Caco-2 (cell line): ENCODE results near the gene HEPN1. TPM values are rescaled to one million over a fixed set of nuclear protein-coding genes. Genes with fewer than 3 reads are reported as not detected.

ENCODE experiments used
- BruUV-seq: library from RNA; stranded (reverse); fragments of 400-500 nt; replicated peaks from 2 replicates; lab custom pipeline; 2021; lab: Mats Ljungman, UMichigan
- CTCF ChIA-PET: fragments of 300-600 bp; sonication (Branson Sonifier 250); formaldehyde crosslinking; loops from one replicate; lab custom pipeline; 2022; ENCODE audit warnings: antibody characterized with exemption; lab: Charles Lee
- POLR2A ChIA-PET: fragments of 300-600 bp; sonication (Branson Sonifier 250); formaldehyde crosslinking; loops from one replicate; lab custom pipeline; 2022; ENCODE audit warnings: antibody characterized with exemption; lab: Charles Lee
- DNase-seq, 2 experiments: peaks; one replicate each; pipeline versions ENCODE4 v3.0.0 to v3.0.0-alpha.2; 2020 to 2022
- H3K27me3 ChIP-seq: replicated peaks from 2 replicates; pipeline ENCODE4 v1.6.0; 2011; ENCODE audit warnings: low read length; ENCODE audit not compliant: control insufficient read depth, insufficient read depth
- H3K36me3 ChIP-seq: 2 replicates; pipeline ENCODE4 v1.5.1; 2011; ENCODE audit warnings: low read length; ENCODE audit not compliant: control insufficient read depth, insufficient read depth
- H3K4me1 ChIP-seq: fragments of 250-450 bp; sonication (Bioruptor Pico); 2 replicates; pipeline ENCODE4 v1.5.1; 2020; ENCODE audit warnings: mild to moderate bottlenecking
- H3K4me3 ChIP-seq: 2 replicates; pipeline ENCODE4 v1.5.1; 2011; ENCODE audit warnings: low read depth, mild to moderate bottlenecking, control low read depth, low read length
- H3K9me3 ChIP-seq: fragments of 250-450 bp; sonication (Bioruptor Pico); 2 replicates; pipeline ENCODE4 v1.5.1; 2020; ENCODE audit warnings: mild to moderate bottlenecking, moderate library complexity
- H3K27ac Mint-ChIP-seq: one replicate; pipeline ENCODE4 v1.8.0; 2022; ENCODE audit warnings: mixed read lengths; ENCODE audit not compliant: unreplicated experiment
- H3K27me3 Mint-ChIP-seq: one replicate; pipeline ENCODE4 v1.8.0; 2022; ENCODE audit warnings: mixed read lengths; ENCODE audit not compliant: insufficient read depth, unreplicated experiment
- H3K36me3 Mint-ChIP-seq: one replicate; pipeline ENCODE4 v1.8.0; 2022; ENCODE audit warnings: mild to moderate bottlenecking, mixed read lengths; ENCODE audit not compliant: insufficient read depth, unreplicated experiment
- H3K4me1 Mint-ChIP-seq: one replicate; pipeline ENCODE4 v1.8.0; 2022; ENCODE audit warnings: low read depth, mixed read lengths; ENCODE audit not compliant: unreplicated experiment
- H3K4me3 Mint-ChIP-seq: one replicate; pipeline ENCODE4 v1.8.0; 2022; ENCODE audit warnings: mild to moderate bottlenecking, moderate library complexity, mixed read lengths; ENCODE audit not compliant: unreplicated experiment
- H3K9me3 Mint-ChIP-seq: one replicate; pipeline ENCODE4 v1.8.0; 2022; ENCODE audit warnings: mixed read lengths; ENCODE audit not compliant: unreplicated experiment
- intact Hi-C: fragments of 100-400 bp; cut with micrococcal nuclease; formaldehyde crosslinking; loops from one replicate; pipeline ENCODE4 v1.10.0; 2022; ENCODE audit not compliant: unreplicated experiment
- total RNA-seq: library from RNA; stranded (reverse); gene quantifications from 2 replicates; pipeline ENCODE4 v1.2.3, GENCODE V29; 2022
- TF ChIP-seq, protein P1 (sequence below), 2 experiments: fragments of 200-600 bp in 1 of 2; IDR thresholded peaks; 1 replicate in 1 of 2; 2 replicates in 1 of 2; pipeline versions ENCODE4 v1.5.1 to v1.8.0; 2011 to 2022; ENCODE audit warnings: antibody characterized with exemption in 1 of 2, control low read depth in 1 of 2, inconsistent platforms in 1 of 2, low read depth in 1 of 2, low read length in 1 of 2, mild to moderate bottlenecking in 1 of 2, moderate library complexity in 1 of 2; ENCODE audit not compliant: insufficient read depth in 1 of 2, severe bottlenecking in 1 of 2, unreplicated experiment in 1 of 2

The HEPN1 gene
- total RNA-seq, 1 experiment from 2014 or later: not detected

DNA sequence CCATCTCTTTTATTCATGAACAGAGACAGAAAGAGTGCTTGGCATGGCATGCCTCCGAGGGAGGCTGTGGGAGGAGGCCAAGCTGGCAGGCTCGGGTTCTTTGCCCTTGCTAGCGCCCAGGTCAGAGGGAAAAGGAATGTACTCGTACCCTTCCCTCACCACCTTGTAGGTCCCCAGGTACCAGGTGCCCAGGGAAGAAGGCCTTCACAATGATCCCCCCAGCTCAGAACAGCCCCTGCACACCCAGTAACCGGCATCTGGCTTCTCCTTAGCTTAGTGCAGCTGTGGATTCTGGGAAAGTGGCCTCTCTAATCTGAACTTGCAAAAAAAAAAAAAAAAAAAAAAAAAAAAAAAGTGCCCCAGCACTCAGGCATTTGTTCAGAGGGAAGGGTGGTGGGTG, 1.3 kb downstream of the HEPN1 start:
- Mint-ChIP-seq H3K36me3 (no peaks in the 10 kb centered on the region), H3K4me1 (no peaks in the 10 kb centered on the region), H3K27me3 (peaks cover 30% of the 10 kb centered on the region), H3K9me3 (peaks cover 11% of the 10 kb centered on the region), H3K4me3 (no peak overlapping the region), H3K27ac (no peak overlapping the region)
- Histone ChIP-seq H3K4me3 (no peak overlapping the region), H3K9me3 (no peaks in the 10 kb centered on the region), H3K36me3 (no peaks in the 10 kb centered on the region), H3K4me1 (no peaks in the 10 kb centered on the region), H3K27me3 (no peaks in the 10 kb centered on the region)
- intact Hi-C loops: no loop called here
- CTCF ChIA-PET: no interaction called here
- BruUV-seq: no TSS peak
- POLR2A ChIA-PET: no interaction called here
- DNase-seq: no peak
- TF ChIP-seq, protein P1, sequence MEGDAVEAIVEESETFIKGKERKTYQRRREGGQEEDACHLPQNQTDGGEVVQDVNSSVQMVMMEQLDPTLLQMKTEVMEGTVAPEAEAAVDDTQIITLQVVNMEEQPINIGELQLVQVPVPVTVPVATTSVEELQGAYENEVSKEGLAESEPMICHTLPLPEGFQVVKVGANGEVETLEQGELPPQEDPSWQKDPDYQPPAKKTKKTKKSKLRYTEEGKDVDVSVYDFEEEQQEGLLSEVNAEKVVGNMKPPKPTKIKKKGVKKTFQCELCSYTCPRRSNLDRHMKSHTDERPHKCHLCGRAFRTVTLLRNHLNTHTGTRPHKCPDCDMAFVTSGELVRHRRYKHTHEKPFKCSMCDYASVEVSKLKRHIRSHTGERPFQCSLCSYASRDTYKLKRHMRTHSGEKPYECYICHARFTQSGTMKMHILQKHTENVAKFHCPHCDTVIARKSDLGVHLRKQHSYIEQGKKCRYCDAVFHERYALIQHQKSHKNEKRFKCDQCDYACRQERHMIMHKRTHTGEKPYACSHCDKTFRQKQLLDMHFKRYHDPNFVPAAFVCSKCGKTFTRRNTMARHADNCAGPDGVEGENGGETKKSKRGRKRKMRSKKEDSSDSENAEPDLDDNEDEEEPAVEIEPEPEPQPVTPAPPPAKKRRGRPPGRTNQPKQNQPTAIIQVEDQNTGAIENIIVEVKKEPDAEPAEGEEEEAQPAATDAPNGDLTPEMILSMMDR (IDR thresholded peaks at IDR 0.05; ENCODE audit: insufficient read depth in 1 of 2, low read depth in 1 of 2, low read length in 1 of 2, severe bottlenecking in 1 of 2, unreplicated experiment in 1 of 2): no peak

DNA sequence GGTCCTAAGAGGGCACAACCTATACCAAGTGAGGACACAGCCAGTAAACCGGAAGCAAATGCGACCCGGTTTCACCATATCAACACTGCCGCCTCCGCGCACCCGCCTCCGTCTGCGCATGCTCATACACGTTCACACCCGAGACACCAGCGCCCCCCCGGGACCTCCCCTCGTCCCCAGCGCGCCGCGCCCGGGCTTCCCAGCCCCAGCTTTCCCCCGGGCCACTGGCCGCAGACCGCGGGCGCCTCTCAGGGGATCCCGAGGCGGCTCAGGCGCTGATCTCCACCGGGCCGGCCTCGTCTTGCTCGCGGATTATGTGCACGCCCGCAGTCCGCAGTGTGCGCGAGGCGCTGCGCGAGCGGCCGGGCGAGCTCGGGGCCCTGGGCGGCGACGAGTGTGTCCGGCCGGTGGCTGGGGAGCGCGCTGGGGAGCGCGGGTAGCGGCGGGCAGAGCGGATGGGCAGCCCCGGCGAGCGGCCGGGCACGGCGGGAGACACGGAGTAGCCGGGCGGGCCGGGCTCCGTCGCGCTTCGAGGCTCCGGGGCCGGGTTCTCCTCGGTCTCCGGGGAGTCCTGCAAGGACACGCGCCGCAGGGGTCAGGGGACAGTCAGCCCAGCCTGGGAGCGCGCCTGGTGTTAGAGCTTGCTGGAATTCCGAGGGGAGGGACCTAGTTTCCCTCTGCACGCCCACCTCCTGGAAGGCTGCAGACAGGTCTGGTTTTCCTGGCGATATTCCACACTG, 2.0 kb downstream of the HEPN1 start:
- TF ChIP-seq, protein P1 (IDR thresholded peaks at IDR 0.05; ENCODE audit: insufficient read depth in 1 of 2, low read depth in 1 of 2, low read length in 1 of 2, severe bottlenecking in 1 of 2, unreplicated experiment in 1 of 2): no peak
- no TSS peak for BruUV-seq
- no peak overlapping the region for H3K4me3 Mint-ChIP-seq
- Histone ChIP-seq H3K4me3 (no peak overlapping the region), H3K4me1 (no peaks in the 10 kb centered on the region), H3K9me3 (no peaks in the 10 kb centered on the region), H3K36me3 (no peaks in the 10 kb centered on the region), H3K27me3 (no peaks in the 10 kb centered on the region)
- DNase-seq: no peak
- H3K9me3 Mint-ChIP-seq: peaks cover 4% of the 10 kb centered on the region
- no peaks in the 10 kb centered on the region for H3K4me1 Mint-ChIP-seq
- ChIA-PET POLR2A (no interaction called here), CTCF (no interaction called here)
- H3K27ac Mint-ChIP-seq: no peak overlapping the region
- peaks cover 31% of the 10 kb centered on the region for H3K27me3 Mint-ChIP-seq
- intact Hi-C loops: no loop called here
- no peaks in the 10 kb centered on the region for H3K36me3 Mint-ChIP-seq

DNA sequence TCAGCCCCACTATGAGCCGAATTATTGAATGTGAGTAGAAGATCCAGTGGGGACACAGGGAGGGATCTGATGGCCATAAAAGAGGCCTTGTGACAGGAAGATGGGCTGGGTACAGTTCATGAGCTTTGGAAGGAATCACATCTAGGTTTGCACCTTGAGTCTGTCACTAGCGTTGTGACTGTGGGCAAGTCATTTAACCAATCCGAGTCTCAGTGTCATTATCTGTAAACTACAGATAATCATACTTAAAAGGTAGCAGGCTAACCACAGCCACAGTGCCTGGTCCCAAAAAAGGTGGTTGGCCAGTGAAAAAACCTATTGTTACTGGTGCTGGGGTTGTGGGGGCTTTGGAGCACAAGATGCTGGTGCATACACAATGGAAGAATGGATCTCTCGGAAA, 3.8 kb downstream of the HEPN1 start:
- intact Hi-C loops: no loop called here
- H3K27me3 Mint-ChIP-seq: peaks cover 31% of the 10 kb centered on the region
- ChIA-PET CTCF (no interaction called here), POLR2A (no interaction called here)
- Histone ChIP-seq H3K27me3 (no peaks in the 10 kb centered on the region), H3K4me3 (no peak overlapping the region), H3K36me3 (no peaks in the 10 kb centered on the region), H3K4me1 (no peaks in the 10 kb centered on the region), H3K9me3 (no peaks in the 10 kb centered on the region)
- H3K27ac Mint-ChIP-seq: no peak overlapping the region
- no peaks in the 10 kb centered on the region for H3K9me3 Mint-ChIP-seq
- H3K4me3 Mint-ChIP-seq: no peak overlapping the region
- no peak for DNase-seq
- H3K36me3 Mint-ChIP-seq: no peaks in the 10 kb centered on the region
- BruUV-seq: no TSS peak
- TF ChIP-seq, protein P1 (IDR thresholded peaks at IDR 0.05; ENCODE audit: insufficient read depth in 1 of 2, low read depth in 1 of 2, low read length in 1 of 2, severe bottlenecking in 1 of 2, unreplicated experiment in 1 of 2): no peak
- H3K4me1 Mint-ChIP-seq: no peaks in the 10 kb centered on the region
